GM19351 (cell line): Measurements from ENCODE around the gene GADL1.

Source experiments
- ATAC-seq: cut with Tn5 transposase; IDR thresholded peaks from one replicate; pipeline ENCODE4 v1.9.1; 2021; ENCODE audit warnings: mild to moderate bottlenecking, moderate library complexity; ENCODE audit not compliant: unreplicated experiment

GADL1 gene

GRCh38 chr3:30681649-30682211, 212.7 kb downstream of the GADL1 start:
- ATAC-seq: no peak

GRCh38 chr3:30680789-30681648, 213.4 kb downstream of the GADL1 start:
- ATAC-seq: no peak

- ATAC-seq: no peak
Measured at GRCh38 chr3:30679045-30679444, 215.4 kb downstream of the GADL1 start.

DNA sequence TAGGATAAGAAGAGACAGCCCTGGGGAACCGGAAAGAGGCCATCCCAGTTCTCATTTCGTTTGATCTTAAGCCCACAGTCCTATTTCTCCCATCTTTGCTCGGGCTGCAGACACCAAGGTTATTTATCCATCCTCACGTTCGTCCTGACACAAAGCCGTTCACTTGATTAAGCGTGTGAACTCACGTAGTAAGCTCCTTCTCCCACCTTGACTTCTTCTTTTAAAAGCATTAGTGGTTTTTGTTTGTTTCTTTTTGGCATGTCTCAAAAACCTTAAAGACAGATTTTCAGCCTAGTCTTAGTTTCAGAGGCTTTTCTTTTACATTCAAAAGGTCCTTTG, 217.1 kb downstream of the GADL1 start:
- no peak for ATAC-seq

DNA sequence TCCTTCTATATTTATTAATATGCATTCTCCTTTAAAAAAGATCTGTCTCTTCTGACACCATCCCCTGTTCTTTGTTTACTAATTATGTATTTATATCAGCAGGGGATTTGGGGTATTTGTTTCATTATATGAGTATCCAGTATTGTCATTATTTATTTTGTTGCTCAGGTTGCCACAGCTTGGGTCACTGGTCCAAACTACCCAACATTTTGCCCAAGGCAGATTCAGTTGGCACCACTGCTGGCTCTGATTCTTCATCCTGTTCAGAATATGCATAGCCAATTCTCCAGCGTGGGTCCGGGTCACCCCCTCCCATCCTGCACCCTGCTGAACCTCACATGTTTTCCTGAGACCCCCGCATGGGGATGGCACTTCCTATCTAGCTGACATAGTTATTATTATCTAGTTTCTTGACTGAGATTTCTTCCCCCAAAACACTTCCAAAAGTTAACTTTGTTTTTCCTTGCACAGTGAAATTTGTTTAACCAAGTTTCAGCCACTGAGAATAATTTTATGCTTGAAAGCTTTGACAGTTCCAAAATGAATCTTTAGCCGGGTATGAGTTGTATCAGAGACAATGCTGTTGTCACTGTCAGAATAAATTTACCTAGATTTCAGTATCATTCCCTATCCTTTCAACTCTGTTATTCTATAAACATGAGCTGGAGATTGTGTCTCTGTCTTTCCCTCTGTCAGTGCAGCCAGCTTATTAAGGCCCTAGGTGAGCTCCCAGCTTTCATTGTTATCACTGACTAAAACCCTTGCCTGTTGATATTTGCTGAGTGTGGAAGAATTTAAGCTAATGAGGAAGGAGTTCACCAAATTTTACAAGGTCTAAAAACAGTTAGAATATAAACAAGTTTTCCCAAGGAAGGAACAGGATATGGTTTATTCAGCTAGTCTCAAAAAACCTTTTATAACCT, 217.8 kb downstream of the GADL1 start:
- ATAC-seq: no peak
